ENCODE measurements around the gene OR8A1.

DNA sequence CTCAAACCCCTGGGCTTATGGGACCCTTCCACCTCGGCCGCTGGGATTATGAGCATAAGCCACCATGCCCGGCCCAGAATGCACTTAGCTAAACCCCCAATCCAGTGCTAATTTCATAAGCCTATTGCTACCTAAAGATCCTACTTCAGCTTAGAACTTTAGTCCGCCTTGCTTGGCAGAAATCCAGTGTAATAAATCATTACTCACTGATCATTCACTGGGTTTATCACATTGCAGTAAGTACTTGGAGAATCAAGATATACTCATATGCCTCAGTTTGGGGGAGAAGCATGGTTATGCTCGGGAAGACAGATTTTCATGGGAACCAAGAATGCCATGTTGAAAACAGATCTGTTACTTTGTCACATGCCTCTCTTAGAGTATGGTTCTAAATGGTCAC is 49.1 kb downstream of the OR8A1 start:
- TF ChIP-seq POLR2A (IDR thresholded peaks at IDR 0.05), result no peak
- TF ChIP-seq, protein P1, sequence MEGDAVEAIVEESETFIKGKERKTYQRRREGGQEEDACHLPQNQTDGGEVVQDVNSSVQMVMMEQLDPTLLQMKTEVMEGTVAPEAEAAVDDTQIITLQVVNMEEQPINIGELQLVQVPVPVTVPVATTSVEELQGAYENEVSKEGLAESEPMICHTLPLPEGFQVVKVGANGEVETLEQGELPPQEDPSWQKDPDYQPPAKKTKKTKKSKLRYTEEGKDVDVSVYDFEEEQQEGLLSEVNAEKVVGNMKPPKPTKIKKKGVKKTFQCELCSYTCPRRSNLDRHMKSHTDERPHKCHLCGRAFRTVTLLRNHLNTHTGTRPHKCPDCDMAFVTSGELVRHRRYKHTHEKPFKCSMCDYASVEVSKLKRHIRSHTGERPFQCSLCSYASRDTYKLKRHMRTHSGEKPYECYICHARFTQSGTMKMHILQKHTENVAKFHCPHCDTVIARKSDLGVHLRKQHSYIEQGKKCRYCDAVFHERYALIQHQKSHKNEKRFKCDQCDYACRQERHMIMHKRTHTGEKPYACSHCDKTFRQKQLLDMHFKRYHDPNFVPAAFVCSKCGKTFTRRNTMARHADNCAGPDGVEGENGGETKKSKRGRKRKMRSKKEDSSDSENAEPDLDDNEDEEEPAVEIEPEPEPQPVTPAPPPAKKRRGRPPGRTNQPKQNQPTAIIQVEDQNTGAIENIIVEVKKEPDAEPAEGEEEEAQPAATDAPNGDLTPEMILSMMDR (IDR thresholded peaks at IDR 0.05), result no peak

Measured in body of pancreas (tissue), 4 donors.